ENCODE data around the gene OSCP1.

OSCP1 gene

DNA sequence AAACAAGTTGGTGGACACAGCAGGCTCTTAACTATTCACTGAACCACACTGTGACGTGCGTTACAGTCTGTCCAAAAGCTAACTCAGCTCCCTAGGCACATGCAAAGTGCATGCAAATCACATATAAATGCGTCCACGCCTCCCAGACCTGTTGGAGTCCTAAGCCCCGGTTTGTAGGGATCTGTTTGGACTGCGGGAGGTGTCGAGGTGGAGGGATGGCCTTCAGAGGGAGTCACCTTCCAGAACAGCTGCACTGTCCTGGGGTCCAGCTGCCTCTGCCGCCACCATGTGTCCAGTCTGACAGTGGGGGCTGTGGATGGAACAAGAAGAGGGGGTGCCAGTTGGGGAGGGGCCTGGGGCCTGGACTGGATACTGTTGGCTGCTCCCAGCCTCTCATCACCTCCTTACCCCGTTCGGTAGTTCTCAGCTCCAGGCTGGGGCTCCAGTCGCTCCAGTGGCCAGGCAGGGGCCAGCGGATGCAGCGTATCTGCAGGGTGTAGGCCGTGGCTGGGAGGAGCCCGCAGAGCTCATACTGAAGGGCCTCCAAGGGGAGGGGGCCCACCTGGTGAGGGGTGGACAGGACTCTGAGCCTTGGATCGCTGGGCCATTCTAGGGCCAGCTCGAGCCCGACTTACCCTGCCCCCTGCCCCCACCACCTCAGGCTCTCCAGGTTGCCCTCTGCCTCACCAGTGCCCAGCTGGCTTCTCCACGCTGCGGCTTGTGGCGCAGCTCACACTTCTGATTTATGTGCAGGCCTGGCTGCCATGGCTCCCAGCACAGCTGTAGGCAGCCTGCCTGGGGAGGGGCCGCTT lies 21.8 kb upstream of the OSCP1 start:
- no peak for DNase-seq

DNA sequence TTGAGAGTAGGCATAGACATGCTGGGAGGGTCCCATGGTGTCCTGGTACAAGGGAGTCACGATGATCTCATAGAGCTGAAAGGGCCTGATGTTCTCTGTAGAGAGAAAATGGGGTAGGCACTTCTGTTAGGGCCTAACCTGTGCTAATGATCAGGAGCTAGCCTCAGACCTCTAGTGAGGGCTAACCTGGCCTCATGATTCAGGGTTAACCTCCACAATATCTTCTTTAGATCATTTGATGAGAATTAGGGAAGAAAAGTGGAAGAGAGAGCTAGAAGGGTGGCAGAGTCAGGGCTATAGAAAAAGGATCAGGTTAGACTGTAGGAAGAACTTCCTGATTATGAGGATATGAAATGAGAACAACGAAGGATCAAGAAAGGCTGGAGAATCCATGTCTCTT lies 18.9 kb upstream of the OSCP1 start:
- DNase-seq = no peak

DNA sequence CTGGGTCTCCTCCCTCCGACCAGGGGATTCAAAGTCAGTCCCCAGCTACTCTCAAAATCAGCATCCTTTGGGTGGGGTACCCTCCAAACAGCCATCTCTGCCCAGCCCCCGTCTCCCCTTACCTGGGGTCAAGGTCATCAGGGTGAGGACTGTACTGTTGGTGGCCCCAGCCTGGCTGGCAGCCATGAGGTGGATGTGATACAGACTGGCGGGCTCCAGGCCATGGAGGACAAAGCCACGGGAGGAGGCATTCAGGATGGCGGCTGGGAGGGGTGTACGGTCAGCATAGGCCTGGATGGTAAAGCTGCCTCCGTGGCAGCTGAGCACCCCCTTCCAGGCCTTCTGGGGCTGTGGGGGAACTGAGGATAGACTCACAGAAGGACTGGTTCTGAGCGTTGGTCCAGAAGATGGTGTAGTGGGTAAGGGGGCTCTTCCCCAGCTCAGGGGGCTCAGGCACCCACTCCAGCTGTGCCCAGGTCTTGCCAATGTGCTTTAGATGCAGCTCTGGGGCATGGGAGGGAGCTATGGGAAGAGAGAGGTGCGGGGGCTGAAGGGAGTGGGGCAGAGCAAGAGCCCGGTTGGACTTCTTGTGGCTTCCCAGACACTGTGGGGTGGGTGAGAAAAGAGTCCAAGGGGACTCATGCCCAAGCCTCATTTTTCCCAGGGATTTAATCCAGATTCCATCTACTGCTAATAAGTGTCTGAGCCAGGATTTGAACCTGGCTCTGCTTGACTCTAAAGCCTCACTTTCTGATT lies 17.6 kb upstream of the OSCP1 start:
- DNase-seq = no peak

DNA sequence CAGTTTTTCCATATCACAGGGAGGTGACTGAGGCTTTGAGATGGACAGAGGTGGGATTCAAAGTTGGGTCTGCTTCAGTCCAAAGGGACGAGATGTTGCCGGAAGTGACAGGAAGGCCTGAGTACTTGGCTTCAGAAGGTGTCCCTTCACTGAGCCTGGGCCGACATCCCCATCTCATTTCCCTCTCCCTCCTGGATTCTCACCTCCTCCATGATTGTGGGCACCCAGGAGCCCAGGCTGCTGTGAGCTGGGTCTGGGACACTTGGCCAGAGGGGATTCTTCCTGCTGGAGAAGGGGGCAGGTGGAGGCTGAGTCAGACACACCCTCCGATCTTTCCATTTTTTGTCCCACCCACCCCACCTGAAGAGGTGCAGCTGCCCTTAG lies 16.8 kb upstream of the OSCP1 start:
- DNase-seq = no peak

DNA sequence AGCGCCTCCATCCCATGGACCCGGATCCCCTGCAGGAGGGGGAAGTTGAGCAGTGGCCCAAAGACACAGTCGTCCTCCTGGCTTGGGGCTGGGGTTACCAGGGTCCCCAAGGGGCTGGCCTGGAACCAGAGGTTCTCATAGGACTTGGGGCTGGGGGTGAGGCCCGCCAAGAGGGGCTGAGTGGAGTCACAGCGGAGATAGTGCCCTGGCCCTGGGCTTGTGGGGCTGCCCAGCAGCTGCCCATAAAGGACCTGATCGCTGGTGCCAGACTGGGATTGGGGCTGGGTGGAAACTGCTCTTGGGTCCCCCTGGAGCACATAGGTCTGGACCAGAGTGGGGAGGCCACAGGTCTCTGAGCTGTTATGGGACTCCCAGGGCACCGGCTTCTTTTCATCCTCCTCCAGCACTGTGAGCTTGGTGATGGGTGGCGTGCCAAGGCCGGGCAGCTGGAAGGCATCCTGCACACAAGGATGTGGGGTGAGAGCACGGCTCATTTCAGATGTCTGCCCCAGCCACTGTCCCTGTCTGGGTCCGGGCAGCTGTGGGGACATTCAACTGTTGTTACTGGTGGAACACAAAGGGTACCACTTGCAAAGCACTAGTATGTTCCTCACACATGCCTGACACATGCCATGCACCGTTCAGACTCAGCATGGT lies 16.2 kb upstream of the OSCP1 start:
- DNase-seq = no peak

DNA sequence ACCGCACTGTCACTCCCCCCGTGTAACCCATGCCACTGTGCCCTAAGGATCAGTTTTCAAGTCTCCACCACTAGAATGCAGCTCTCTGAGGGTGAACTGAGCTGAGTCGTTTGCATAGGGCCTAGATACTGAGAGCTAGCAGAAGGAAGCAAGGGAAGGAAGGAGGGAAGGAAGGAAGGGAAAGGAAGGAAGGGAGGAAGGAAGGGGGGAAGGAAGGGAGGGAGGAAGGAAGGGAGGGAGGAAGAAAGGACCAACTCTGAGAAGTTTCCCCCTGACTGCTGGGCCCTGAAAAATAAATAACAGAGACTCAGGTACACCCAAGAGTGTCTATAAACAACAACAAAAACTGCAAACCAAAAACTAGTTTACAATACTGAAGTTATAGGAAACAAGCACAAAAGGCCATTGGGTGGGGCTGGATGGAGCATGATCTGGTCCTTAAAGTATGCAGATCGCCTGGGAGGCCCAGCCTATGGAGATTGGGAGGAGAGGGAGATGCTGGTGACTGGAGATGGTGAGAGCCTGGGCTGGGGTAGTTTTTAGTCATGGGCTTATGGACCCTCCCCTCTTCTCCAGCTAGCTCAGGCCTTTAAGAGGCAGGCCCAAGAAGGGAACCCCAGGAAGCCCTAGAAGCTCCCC lies 15.6 kb upstream of the OSCP1 start:
- no peak for DNase-seq

DNA sequence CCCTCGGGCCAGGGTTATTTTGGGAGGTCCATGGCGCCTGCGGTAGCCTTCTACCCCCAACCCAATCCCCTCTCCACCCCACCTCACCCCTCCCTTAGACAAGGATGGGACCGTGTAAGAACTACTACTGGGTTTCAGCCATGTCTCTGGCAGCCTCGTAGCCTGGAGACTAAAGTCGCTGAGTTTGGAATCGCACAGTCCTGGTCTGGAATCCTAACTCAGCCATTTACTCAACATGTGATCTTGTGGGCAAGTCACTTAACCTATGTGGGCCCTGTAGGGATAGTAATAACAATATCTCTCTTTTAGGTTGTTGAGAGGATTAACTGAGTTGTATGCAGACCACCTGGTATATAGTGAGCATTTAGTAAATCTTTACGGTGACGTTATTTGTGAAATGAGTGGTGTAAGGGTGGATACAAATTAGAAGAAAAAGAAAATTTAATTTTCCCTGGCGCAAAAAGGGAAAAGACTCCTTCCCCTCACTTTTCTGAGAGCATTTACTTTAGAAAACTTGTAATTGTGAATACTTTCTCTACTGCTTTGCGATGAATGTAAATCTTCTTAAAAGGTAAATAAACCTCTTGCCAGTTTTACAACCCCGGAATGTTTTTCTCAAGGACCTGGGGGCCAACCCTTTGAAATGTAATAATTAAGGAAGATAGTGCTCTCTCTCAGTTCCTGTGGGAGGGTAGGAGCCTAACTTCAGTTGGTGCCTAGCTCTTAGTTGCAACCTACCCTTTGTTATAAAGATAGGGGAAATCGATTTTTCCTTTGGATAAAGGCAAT lies 14.5 kb upstream of the OSCP1 start:
- DNase-seq = peak; percentile 66

DNA sequence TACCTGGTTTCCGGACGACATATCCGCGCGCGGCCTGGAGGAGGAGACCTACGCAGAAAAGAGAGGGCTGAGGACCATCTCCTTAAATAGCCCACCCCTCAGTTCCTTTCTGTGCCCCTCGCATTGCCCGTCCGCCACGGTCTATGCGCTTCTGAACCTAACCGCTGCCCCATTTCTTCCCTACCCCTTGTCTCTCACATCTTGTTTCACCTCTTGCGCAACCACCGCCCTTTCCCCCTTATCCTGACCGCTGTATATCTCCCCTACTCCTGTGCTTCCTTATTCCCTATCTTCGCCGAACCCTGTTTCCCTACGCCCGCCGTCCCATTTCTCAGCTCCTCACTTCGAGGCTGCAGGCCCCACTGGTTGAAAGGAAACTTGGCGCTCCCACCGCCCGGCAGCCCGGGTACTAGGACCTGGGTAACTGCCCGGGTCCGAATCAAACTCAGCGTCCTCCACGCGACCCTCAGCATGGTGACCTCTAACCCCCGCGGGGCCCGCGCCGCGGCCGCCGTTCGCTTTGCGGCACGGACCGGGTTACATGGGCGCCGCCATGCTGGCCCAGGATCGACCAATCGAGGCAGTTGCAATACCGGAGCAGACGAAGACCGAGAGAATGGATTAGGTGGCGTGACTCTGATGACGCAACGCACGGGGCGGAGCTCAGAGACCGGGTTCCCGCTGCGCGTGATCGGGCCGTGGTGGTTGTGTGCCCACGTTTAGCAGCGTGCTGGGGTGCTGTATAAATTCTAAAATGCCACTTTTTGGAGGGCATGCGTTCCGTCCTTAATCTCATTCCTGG lies 13.8 kb upstream of the OSCP1 start, which contains the start of gene MRPS15:
Gene MRPS15 (minus strand): TSS at position 582 of the 802 bp plus-strand sequence. CDS start 109 bp downstream, at position 473.
- peak; percentile 92 for DNase-seq

DNA sequence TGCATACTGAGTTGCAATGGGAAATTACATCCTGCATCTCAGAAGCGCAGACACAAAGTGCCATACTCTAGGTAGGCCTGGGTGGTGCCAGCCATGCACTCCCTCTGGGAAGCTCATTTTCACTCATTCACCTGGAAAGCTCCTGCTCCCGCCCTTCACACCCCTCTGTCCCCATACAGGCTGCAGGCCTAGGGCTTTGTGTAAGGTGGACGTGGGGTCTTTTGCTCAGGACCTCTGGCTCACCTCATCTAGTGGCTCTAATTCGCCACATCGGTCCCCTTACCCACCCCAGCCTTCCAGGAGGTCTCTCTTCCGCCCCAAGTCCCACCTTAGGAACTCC lies 13.2 kb upstream of the OSCP1 start:
- no peak for DNase-seq

DNA sequence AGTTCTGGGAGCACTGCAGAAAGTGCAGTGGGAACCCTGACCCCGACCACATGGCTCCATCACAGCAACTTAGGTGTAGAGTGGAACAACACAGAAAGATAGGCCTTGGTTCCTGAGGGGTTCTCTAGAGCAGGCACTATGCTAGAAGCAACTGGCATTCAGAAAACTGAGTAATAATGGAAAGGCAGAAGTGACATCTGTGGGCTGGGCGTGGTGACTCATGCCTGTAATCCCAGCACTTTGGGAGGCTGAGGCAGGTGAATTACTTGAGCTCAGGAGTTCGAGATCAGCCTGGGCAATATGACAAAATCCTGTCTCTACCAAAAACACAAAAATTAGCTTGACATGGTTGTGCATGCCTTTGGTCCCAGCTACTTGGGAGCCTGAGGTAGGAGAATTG lies 8.7 kb upstream of the OSCP1 start:
- no peak for DNase-seq

DNA sequence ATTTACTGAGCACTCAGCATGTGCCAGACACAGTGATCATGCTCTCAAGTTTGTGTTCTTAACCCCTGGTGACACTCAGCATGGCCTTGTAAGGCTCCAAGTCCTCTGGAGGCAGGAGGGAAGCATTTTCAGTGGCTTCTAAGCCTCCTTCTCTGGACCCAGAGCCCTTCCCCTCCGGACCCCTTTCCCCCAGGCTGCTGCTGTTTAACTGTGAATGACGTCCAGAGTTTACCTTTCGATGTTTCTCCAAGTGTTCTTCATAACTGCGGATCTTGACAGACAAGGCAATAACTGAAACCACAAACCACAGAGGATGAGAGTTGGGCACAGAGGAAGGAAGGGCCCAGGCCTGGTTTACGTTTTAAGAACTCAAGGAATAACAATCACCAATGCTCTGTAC lies 7.4 kb upstream of the OSCP1 start:
- DNase-seq = no peak

DNA sequence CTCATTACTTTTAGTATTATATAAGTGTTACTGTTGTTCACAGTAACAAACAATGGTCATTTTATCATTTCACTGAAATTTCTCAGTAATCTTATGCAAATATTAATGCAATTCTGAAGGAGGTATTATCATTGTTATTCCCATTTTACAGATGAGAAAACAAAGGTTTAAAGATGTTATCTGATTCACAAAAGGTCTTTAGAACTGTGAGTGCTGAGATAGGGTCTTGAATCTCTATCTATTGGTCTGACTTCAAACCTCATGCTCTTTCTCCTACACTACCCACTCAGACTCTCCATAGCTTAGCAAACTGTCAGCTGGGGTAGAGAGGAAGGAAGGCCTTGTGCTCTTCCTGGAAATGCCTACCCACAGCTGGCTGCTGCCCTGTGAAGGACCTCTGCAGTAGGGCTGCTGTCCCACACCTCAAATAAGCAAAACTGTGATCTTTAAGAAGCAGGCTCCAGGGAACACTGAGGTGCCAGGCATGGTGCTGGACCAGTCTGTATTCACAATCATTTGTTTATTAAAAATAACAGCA lies 6.2 kb upstream of the OSCP1 start:
- no peak for DNase-seq

DNA sequence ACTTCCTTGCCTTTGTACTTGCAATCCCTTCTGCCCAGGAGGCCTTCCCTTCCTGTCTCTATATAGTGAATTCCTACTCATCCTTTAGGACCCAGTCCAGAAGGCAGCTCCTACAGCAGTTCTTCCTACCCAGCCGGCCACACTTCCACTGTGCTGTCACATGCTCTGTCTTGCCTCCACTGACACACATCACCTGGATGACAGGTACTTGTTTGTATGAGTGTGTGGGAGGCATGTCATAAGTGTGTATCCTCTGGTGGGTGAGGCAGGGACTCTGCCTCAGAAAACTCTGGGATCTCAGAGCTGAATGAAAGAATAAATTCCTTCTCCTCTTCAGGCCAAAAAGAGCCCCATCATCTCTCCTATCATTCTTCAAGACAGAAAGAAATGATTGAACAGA lies 5.1 kb upstream of the OSCP1 start:
- no peak for DNase-seq

DNA sequence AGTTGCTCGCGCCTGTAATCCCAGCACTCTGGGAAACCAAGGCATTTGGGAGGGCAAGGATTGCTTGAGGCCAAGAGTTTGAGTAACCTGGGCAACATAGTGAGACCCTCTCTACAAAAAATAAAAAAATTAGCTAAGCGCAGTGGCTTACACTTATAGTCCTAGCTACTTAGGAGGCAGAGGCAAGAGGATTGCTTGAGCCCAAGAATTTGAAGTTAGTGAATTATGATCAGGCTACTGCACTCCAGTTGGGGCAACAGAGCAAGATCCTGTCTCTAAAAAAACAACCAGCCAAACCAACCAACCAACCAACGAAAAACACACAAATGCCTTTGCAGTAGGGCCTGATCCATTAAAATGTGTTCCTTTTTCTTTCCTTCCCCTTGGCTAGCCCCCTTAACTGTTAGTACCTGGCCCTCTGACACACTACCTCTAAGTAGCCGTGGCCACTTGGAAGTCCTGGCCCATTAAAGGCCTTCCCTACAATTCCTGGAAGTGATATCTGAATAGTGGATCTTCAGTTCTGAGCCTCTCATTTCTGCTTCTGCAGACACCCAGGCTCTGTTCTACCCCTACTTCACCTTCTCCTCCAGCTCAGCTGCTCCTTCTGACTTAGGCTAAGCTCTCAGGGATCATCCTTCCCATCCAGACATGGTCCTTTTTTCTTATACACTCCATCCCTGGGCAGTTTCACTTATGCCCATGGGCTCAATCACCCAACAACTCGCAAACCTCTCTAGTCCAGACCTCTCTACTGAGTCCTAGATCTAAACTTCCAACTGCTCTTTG lies 3.5 kb upstream of the OSCP1 start:
- no peak for DNase-seq

DNA sequence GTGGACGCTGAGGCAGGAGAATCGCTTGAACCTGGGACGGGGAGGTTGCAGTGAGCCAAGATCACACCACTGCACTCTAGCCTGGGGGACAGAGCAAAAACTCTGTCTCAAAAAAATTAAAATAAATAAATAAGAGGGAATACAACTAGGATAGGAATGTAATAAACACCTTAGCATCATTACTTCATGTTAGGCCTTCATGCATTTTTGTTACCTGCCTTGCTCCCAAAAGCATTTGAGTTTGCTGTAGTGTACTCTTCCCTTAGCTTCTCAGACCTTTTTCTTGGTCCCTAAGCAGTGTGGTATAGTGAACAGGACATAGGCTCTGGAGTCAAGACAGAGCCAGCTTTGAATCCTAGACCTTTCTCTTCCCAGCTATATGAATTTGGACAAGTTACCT lies 2.8 kb upstream of the OSCP1 start:
- DNase-seq = no peak

DNA sequence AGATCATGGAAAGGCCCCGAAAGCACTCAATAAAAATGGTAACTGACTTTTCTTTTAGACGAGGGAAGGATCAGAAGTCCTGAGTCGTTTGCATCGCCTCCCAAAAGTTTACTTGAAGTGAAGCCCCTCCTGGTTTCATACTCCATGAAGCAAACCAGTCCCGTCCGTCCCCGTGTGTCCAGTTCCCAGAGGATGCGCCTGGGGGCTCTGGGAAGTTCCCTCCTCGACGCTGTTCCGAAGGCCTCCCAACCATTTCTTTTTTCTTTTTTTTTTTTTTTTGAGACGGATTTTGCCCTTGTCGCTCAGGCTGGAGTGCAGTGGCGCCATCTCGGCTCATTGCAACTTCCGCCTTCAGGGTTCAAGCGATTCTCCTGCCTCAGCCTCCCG lies 661 bp upstream of the OSCP1 start:
- DNase-seq = no peak

DNA sequence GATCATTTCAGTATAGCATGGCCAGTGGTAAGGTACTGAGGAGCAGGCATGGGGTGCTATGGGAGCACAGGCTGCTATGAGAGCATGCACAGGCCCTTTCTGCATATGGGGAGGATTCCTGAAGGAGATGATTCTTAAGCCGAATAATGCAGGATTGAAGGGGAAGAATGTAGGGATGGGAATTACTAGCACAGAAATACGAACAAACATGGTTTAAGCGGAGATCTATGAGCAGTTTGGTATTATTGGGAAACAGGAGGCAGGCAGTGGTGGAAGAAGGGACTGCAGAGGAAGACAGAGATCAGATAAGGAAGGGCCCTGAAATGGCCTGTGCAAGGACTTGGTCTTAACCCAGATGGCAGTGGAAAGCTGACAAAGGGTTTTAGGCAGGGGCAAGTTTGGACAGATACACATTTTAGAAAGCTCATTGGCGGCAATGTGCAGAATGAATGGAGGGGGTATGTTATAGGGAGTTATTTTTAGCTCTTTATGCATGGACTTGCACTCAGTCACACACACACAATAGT lies 1.7 kb downstream of the OSCP1 start:
- peak; percentile 89 for DNase-seq

DNA sequence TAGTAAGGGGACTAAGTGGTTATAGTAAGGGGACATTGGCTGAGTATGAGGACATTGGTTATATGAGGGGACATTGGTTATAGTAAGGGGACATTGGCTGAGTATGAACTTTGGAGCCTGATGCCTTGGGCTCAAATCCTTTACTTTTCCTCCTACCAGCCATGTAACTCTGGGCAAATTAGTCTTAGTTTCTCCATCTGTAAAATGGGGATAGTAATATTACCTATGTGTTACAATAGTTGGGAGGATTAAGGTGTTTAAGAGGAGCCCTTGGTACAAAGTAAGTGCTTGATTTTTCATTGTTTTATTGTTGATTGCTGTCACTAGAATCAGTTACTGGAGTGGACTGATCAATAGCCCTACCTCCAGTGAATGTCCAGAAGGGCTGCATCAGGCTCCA lies 2.8 kb downstream of the OSCP1 start:
- DNase-seq = no peak

DNA sequence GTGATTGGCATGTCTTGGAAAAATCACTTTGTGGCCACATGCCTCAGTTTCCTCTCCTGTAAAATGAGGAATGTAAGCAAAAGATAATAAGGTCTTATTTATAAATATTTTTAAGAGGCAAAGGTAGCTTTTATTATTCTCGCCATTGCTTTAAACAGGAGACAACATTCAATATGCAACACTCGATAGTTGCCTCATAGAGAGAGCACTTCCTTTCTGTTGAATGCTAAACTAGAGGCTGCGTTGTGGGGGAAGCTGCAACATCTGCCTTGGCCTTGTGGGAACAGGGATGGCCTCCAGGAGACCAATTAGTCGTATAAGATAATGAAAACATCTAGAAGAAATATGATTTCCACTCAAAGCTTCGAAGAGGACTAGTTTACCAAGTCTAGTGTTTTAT lies 3.5 kb downstream of the OSCP1 start:
- no peak for DNase-seq

DNA sequence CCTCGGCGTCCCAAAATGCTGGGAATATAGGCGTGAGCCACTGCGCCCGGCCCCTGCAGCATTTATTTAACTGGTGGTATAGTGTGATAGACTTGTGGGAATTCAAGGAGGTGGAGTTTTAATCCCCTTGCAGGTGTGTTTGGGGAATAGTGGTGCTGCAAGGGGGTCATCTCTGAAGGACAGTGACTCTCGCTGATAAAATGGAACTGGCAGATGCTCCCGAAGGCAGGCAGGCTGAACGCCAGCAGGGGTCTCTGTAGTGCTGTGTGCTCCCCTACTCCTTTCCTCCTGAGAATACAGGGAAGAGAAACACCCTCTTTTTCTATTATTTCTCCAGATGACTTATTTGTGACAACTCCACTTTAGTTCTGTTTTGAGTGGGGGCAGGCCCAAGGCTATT lies 4.0 kb downstream of the OSCP1 start:
- DNase-seq = no peak
